Bronchial epithelial cell (primary cell): ENCODE data around the gene UTP25. TPM values are rescaled to one million over a fixed set of nuclear protein-coding genes. Genes with fewer than 3 reads are reported as not detected.
"Not testable (repeated sequence)": the region's sequence is repeated elsewhere in the genome, so short reads cannot be mapped to it uniquely, and the experiment has no call there.

Experiments used
- DNase-seq: peaks from one replicate; pipeline ENCODE4 v3.0.0-alpha.2; 2010; ENCODE audit warnings: low read depth
- FAIRE-seq: peaks from 2 replicates; lab custom pipeline; 2011; peaks lifted over from hg19 to GRCh38; lab: Jason Lieb, UNC
- H3K27me3 ChIP-seq: 2 replicates; pipeline ENCODE4 v1.5.1; 2011; ENCODE audit warnings: low read length; ENCODE audit not compliant: control insufficient read depth, insufficient read depth
- H3K36me3 ChIP-seq: 2 replicates; pipeline ENCODE4 v1.5.1; 2011; ENCODE audit warnings: low read length; ENCODE audit not compliant: control insufficient read depth, insufficient read depth
- H3K4me3 ChIP-seq: 2 replicates; pipeline ENCODE4 v1.5.1; 2011; ENCODE audit warnings: mild to moderate bottlenecking, low read depth, low read length, control low read depth
- CTCF ChIP-seq: IDR thresholded peaks from 2 replicates; pipeline ENCODE4 v1.5.1; 2011; ENCODE audit warnings: mild to moderate bottlenecking, moderate library complexity, low read length, control low read depth, inconsistent platforms; ENCODE audit not compliant: insufficient read depth, severe bottlenecking
- total RNA-seq: library from RNA; depleted of rRNA; stranded (reverse); fragments of >200 nt; gene quantifications from 2 replicates; pipeline ENCODE4 v1.2.1, GENCODE V29; 2014

The UTP25 gene
- total RNA-seq, 1 donor from 2014 or later: 6.3 TPM

GRCh38 chr1:209790286-209791193 is 37.2 kb upstream of the UTP25 start:
- DNase-seq: no peak
- no peaks in the 10 kb centered on the region for H3K27me3 ChIP-seq
- peaks cover 43% of the 10 kb centered on the region for H3K36me3 ChIP-seq
- TF ChIP-seq CTCF: no peak
- no peak for FAIRE-seq
- H3K4me3 ChIP-seq: no peak overlapping the region

- no peak for TF ChIP-seq CTCF
- Histone ChIP-seq H3K27me3 (no peaks in the 10 kb centered on the region), H3K4me3 (no peak overlapping the region), H3K36me3 (peaks cover 52% of the 10 kb centered on the region)
- DNase-seq (no peak), FAIRE-seq (no peak)
These were observed 35.9 kb upstream of the UTP25 start for GRCh38 chr1:209791920-209792319.

- FAIRE-seq, DNase-seq, H3K4me3 ChIP-seq, H3K27me3 ChIP-seq: not testable (repeated sequence)
- H3K36me3 ChIP-seq: peaks cover 43% of the 10 kb centered on the region
These were observed 34.1 kb upstream of the UTP25 start for GRCh38 chr1:209793711-209794110.

GRCh38 chr1:209797978-209798639 is 29.7 kb upstream of the UTP25 start:
- FAIRE-seq: no peak
- DNase-seq: peak; percentile 60
- peaks cover 50% of the 10 kb centered on the region for H3K36me3 ChIP-seq
- no peaks in the 10 kb centered on the region for H3K27me3 ChIP-seq
- peak; percentile 48 for TF ChIP-seq CTCF
- no peak overlapping the region for H3K4me3 ChIP-seq

DNA sequence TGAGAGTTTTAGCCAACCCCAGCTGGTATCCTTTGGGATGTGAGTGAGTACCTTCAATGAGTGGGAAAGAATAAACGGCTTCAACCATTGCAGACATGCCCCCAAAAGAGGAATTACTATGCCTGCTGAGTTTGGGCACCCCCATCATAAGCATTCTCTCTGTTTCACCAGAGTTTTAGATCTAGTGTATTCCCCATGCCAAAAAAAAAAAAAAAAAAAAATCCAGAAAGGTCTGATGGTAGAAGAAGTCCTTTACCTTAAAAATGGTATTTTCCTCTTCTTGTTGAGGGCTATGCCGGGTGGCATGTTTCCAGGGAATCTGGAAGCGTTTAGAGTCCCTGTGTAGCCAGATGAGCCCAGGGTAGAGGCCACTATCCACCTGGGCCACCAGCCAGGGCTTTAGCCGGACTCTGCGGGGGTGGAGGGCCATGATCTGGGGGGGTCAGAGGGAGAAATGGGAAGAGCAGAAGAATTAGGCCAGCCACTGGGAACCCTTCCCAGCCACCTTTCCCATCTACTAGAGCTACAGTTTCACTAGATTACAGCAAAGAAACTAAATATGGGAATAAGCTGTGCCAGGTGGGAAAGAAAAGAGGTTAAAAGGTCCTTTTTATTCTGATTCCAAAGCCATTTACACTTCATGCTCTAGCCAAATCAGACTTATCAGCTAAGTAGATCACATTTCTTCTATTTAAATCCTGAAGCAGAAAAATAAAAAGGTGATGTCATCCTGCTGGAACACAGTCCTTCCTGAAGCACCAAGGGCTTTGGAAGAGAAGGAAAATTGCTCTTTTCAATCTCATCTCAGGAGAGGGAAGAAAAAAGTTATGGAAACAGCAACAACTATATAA is 26.6 kb upstream of the UTP25 start:
- TF ChIP-seq CTCF: no peak
- Histone ChIP-seq H3K27me3 (no peaks in the 10 kb centered on the region), H3K36me3 (peaks cover 48% of the 10 kb centered on the region), H3K4me3 (no peak overlapping the region)
- no peak for FAIRE-seq
- DNase-seq: no peak
